Gastroesophageal sphincter (tissue), 4 donors: ENCODE data around the gene CARD9. TPM values are rescaled to one million over a fixed set of nuclear protein-coding genes. Genes with fewer than 3 reads are reported as not detected.

Source experiments
- ATAC-seq: fragments of 150-250 bp; one replicate; pipeline ENCODE4 v1.9.1; 2016; ENCODE audit warnings: mild to moderate bottlenecking, moderate library complexity
- H3K27ac ChIP-seq, 4 donors: fragments of 200-600 bp; sonication (generic) in 3 of 4; 1 replicate in 3 of 4; 2 replicates in 1 of 4; pipeline ENCODE4 v1.5.1; 2016 to 2019
- H3K27me3 ChIP-seq: fragments of 200-600 bp; sonication (generic); one replicate; pipeline ENCODE4 v1.5.1; 2019
- H3K36me3 ChIP-seq, 2 donors: fragments of 200-600 bp; sonication (generic); one replicate each; pipeline ENCODE4 v1.5.1; 2019; ENCODE audit warnings: control low read depth in 1 of 2
- H3K4me1 ChIP-seq, 3 donors: fragments of 200-600 bp; sonication (generic); 1 replicate in 2 of 3; 2 replicates in 1 of 3; pipeline ENCODE4 v1.5.1; 2016 to 2019; ENCODE audit warnings: control low read depth in 2 of 3
- H3K4me3 ChIP-seq, 2 donors: fragments of 200-600 bp; sonication (generic); one replicate each; pipeline ENCODE4 v1.5.1; 2019; ENCODE audit warnings: mild to moderate bottlenecking in 1 of 2, moderate library complexity in 1 of 2
- H3K9me3 ChIP-seq, 3 donors: fragments of 200-600 bp; sonication (generic); one replicate each; pipeline ENCODE4 v1.5.1; 2017 to 2019; ENCODE audit warnings: control low read depth in 2 of 3
- EP300 ChIP-seq: sonication (generic); formaldehyde crosslinking; IDR thresholded peaks from one replicate; pipeline ENCODE4 v1.6.1; 2017; ENCODE audit warnings: antibody characterized with exemption, mild to moderate bottlenecking
- POLR2A ChIP-seq, 2 donors: fragments of 450-650 bp; IDR thresholded peaks; one replicate each; pipeline ENCODE4 v1.6.1; 2017; ENCODE audit warnings: antibody characterized with exemption in 2 of 2, mild to moderate bottlenecking in 2 of 2, moderate library complexity in 1 of 2
- POLR2AphosphoS5 ChIP-seq: sonication (generic); formaldehyde crosslinking; IDR thresholded peaks from one replicate; pipeline ENCODE4 v1.6.1; 2017; ENCODE audit warnings: antibody characterized with exemption
- whole genome bisulfite sequencing, 2 donors: methylation state at CpG; one replicate each; pipeline ENCODE4 v1.1.5; 2018; ENCODE audit warnings: low coverage in 1 of 2; 5-methylcytosine and 5-hydroxymethylcytosine counted together
- total RNA-seq, 4 donors: library from RNA; depleted of rRNA; stranded (reverse); fragments of >200 nt; gene quantifications; one replicate each; pipeline ENCODE4 v1.1.0, GENCODE V29; 2016
- TF ChIP-seq, protein P1 (sequence below), 4 experiments: fragments of 200-600 bp in 2 of 4; fragments of 450-650 bp in 2 of 4; sonication (generic) in 1 of 4; IDR thresholded peaks; one replicate each; pipeline ENCODE4 v1.5.1; 2017 to 2019; ENCODE audit warnings: antibody characterized with exemption in 4 of 4, mild to moderate bottlenecking in 2 of 4, moderate library complexity in 2 of 4

Gene CARD9
- total RNA-seq, 4 donors from 2014 or later: 1.3 to 2.3 (median 1.8) TPM

GRCh38 chr9:136389396-136389795 is 15.9 kb upstream of the CARD9 start:
- ATAC-seq: no peak
- 40% methylated on average over 2 of the region's 14 CpGs; no CpG with 5 or more reads in 1 of the 2 donors for WGBS, 2 donors
- H3K36me3 ChIP-seq: peaks cover 0 to 97% of the 10 kb centered on the region in 2 donors

GRCh38 chr9:136387217-136387616 is 13.7 kb upstream of the CARD9 start:
- Histone ChIP-seq H3K27me3 (no peaks in the 10 kb centered on the region), H3K36me3 (peaks cover 0 to 97% of the 10 kb centered on the region in 2 donors), H3K4me1 (no peaks in the 10 kb centered on the region), H3K27ac (no peak overlapping the region), H3K9me3 (no peaks in the 10 kb centered on the region), H3K4me3 (no peak overlapping the region)
- ATAC-seq: no peak
- TF ChIP-seq POLR2A (IDR thresholded peaks at IDR 0.05): no peak
- TF ChIP-seq, protein P1, sequence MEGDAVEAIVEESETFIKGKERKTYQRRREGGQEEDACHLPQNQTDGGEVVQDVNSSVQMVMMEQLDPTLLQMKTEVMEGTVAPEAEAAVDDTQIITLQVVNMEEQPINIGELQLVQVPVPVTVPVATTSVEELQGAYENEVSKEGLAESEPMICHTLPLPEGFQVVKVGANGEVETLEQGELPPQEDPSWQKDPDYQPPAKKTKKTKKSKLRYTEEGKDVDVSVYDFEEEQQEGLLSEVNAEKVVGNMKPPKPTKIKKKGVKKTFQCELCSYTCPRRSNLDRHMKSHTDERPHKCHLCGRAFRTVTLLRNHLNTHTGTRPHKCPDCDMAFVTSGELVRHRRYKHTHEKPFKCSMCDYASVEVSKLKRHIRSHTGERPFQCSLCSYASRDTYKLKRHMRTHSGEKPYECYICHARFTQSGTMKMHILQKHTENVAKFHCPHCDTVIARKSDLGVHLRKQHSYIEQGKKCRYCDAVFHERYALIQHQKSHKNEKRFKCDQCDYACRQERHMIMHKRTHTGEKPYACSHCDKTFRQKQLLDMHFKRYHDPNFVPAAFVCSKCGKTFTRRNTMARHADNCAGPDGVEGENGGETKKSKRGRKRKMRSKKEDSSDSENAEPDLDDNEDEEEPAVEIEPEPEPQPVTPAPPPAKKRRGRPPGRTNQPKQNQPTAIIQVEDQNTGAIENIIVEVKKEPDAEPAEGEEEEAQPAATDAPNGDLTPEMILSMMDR (IDR thresholded peaks at IDR 0.05): no peak
- no CpG with 5 or more reads among the region's 19 CpGs for WGBS, 2 donors

More at GRCh38 chr9:136389396-136389795, 15.9 kb upstream of the CARD9 start:
- no peaks in the 10 kb centered on the region for H3K27me3 ChIP-seq
- no peak overlapping the region for H3K4me3 ChIP-seq
- H3K4me1 ChIP-seq: no peaks in the 10 kb centered on the region
- H3K27ac ChIP-seq: no peak overlapping the region
- TF ChIP-seq EP300: no peak
- TF ChIP-seq, protein P1 (IDR thresholded peaks at IDR 0.05): no peak
- H3K9me3 ChIP-seq: no peaks in the 10 kb centered on the region

- WGBS, 2 donors: 92 to 97% methylated on average over 11 to 12 of the region's 13 CpGs
- Histone ChIP-seq H3K9me3 (no peaks in the 10 kb centered on the region), H3K27me3 (no peaks in the 10 kb centered on the region), H3K4me3 (no peak overlapping the region), H3K27ac (no peak overlapping the region), H3K4me1 (no peaks in the 10 kb centered on the region), H3K36me3 (peaks cover 0 to 97% of the 10 kb centered on the region in 2 donors)
- TF ChIP-seq POLR2AphosphoS5 (no peak), EP300 (no peak), POLR2A (IDR thresholded peaks at IDR 0.05) (no peak)
- TF ChIP-seq, protein P1 (IDR thresholded peaks at IDR 0.05): no peak
- no peak for ATAC-seq
Observed at GRCh38 chr9:136386018-136386417, 12.5 kb upstream of the CARD9 start.

DNA sequence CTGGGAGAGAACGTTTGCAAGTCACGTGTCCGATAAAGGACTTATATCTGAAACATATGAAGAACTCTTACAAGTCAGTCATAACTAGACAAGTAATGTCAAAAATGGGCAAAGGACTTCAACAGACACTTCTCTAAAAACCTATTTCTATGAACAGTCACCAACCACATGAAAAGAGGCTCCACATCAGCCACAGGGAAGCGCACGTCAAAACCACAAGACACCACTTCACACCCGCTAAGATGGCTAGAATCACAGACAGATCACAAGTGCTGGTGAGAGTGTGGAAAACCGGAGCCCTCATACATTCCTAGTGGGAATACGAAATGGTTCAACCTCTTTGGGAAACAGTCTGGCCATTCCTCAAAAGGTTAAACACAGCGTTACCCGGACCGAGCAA is 11.5 kb upstream of the CARD9 start:
- no peaks in the 10 kb centered on the region for H3K9me3 ChIP-seq
- no peaks in the 10 kb centered on the region for H3K27me3 ChIP-seq
- H3K36me3 ChIP-seq: peaks cover 0 to 100% of the 10 kb centered on the region in 2 donors
- H3K4me1 ChIP-seq: no peaks in the 10 kb centered on the region
- TF ChIP-seq, protein P1 (IDR thresholded peaks at IDR 0.05): no peak
- TF ChIP-seq POLR2AphosphoS5 (no peak), EP300 (no peak), POLR2A (IDR thresholded peaks at IDR 0.05) (no peak)
- H3K4me3 ChIP-seq: no peak overlapping the region
- 88 to 90% methylated on average over 7 to 11 of the region's 11 CpGs for WGBS, 2 donors
- ATAC-seq: no peak
- no peak overlapping the region for H3K27ac ChIP-seq

- no peaks in the 10 kb centered on the region for H3K9me3 ChIP-seq
- no CpG with 5 or more reads among the region's 20 CpGs for WGBS, 2 donors
- no peaks in the 10 kb centered on the region for H3K4me1 ChIP-seq
- H3K27me3 ChIP-seq: no peaks in the 10 kb centered on the region
- no peak overlapping the region for H3K4me3 ChIP-seq
- no peak for ATAC-seq
- H3K27ac ChIP-seq: no peak overlapping the region
- no peak for TF ChIP-seq POLR2AphosphoS5
- no peak for TF ChIP-seq POLR2A (IDR thresholded peaks at IDR 0.05)
- no peak for TF ChIP-seq EP300
- TF ChIP-seq, protein P1 (IDR thresholded peaks at IDR 0.05): no peak
- peaks cover 0 to 100% of the 10 kb centered on the region in 2 donors for H3K36me3 ChIP-seq
Observed at GRCh38 chr9:136383436-136383835, 10.0 kb upstream of the CARD9 start.
